K562 (cell line): ENCODE results near the gene ARAP1. TPM values are rescaled to one million over a fixed set of nuclear protein-coding genes. Genes with fewer than 3 reads are reported as not detected.

ENCODE experiments used
- ARID2 ChIP-seq: fragments of 450-650 bp; IDR thresholded peaks from 2 replicates; pipeline ENCODE4 v1.6.1; 2017; ENCODE audit warnings: antibody characterized with exemption, mild to moderate bottlenecking
- ASH1L ChIP-seq: fragments of 450-650 bp; IDR thresholded peaks from 2 replicates; pipeline ENCODE4 v1.6.1; 2018; ENCODE audit warnings: borderline replicate concordance, mild to moderate bottlenecking, low read depth; ENCODE audit not compliant: partially characterized antibody
- CBFA2T2 ChIP-seq: fragments of 450-650 bp; conservative IDR thresholded peaks from 2 replicates; pipeline ENCODE4 v1.6.1; 2017; ENCODE audit warnings: mild to moderate bottlenecking
- EP300 ChIP-seq: IDR thresholded peaks from 2 replicates; pipeline ENCODE4 v1.6.1; 2012; ENCODE audit warnings: low read length, improper control_type of control experiment
- JUND ChIP-seq, 2 experiments: IDR thresholded peaks; 2 replicates in 1 of 2; 3 replicates in 1 of 2; pipeline ENCODE4 v1.6.1; 2011; ENCODE audit warnings: borderline replicate concordance in 2 of 2, low read depth in 2 of 2, low read length in 2 of 2, improper control_type of control experiment in 1 of 2, missing biosample characterization in 1 of 2, missing genetic modification characterization in 1 of 2, missing genetic modification reagents in 1 of 2
- KLF16 ChIP-seq: IDR thresholded peaks from 2 replicates; pipeline ENCODE4 v1.6.1; 2016; ENCODE audit warnings: antibody characterized with exemption
- LCOR ChIP-seq: sonication (generic); formaldehyde crosslinking; IDR thresholded peaks from 2 replicates; pipeline ENCODE4 v1.8.0; 2022; ENCODE audit warnings: mild to moderate bottlenecking, missing genetic modification reagents
- MCM3 ChIP-seq: fragments of 450-650 bp; IDR thresholded peaks from 2 replicates; pipeline ENCODE4 v1.6.1; 2016
- POLR2AphosphoS5 ChIP-seq: IDR thresholded peaks from 2 replicates; pipeline ENCODE4 v1.6.1; 2011; ENCODE audit warnings: mild to moderate bottlenecking, low read depth, low read length, moderate library complexity; ENCODE audit not compliant: control insufficient read depth, insufficient read depth
- TAF7 ChIP-seq: fragments of 450-650 bp; IDR thresholded peaks from 2 replicates; pipeline ENCODE4 v1.6.1; 2016; ENCODE audit warnings: missing genetic modification characterization, missing compliant biosample characterization
- TARDBP ChIP-seq: fragments of 450-650 bp; IDR thresholded peaks from 2 replicates; pipeline ENCODE4 v1.6.1; 2016
- TBL1XR1 ChIP-seq, 2 experiments: IDR thresholded peaks; 2 replicates each; pipeline ENCODE4 v1.6.1; 2012; ENCODE audit warnings: improper control_type of control experiment in 2 of 2, low read length in 2 of 2, mild to moderate bottlenecking in 1 of 2
- TCFL5 ChIP-seq: fragments of 250-450 bp; sonication (Bioruptor Pico); conservative IDR thresholded peaks from 2 replicates; pipeline ENCODE4 v1.6.1; 2021; ENCODE audit warnings: mild to moderate bottlenecking, moderate library complexity, matching md5 sums
- TEAD1 ChIP-seq, 2 experiments: fragments of 450-650 bp in 1 of 2; sonication (generic) in 1 of 2; formaldehyde crosslinking; IDR thresholded peaks; 2 replicates each; pipeline versions ENCODE4 v1.4.0 to v1.8.0; 2020 to 2022; ENCODE audit warnings: mild to moderate bottlenecking in 2 of 2, missing genetic modification reagents in 1 of 2
- YBX1 ChIP-seq: fragments of 450-650 bp; IDR thresholded peaks from 2 replicates; pipeline ENCODE4 v1.7.1; 2016; ENCODE audit warnings: mild to moderate bottlenecking
- ZNF408 ChIP-seq: fragments of 250-450 bp; sonication (Bioruptor Pico); IDR thresholded peaks from 2 replicates; pipeline ENCODE4 v1.4.0; 2020; ENCODE audit warnings: low read depth, mild to moderate bottlenecking, moderate library complexity
- ZNF589 ChIP-seq: fragments of 200-800 bp; sonication (Bioruptor generic); IDR thresholded peaks from 2 replicates; pipeline ENCODE4 v1.6.1; 2016; ENCODE audit warnings: low read depth, missing genetic modification characterization, missing compliant biosample characterization
- ZSCAN32 ChIP-seq: fragments of 450-650 bp; formaldehyde crosslinking; IDR thresholded peaks from 2 replicates; pipeline ENCODE4 v1.4.0; 2020; ENCODE audit warnings: mild to moderate bottlenecking, moderate library complexity
- polyA plus RNA-seq, 8 experiments: library from polyadenylated mRNA; depleted of rRNA in 4 of 8; stranded (reverse) in 5 of 8; unstranded in 3 of 8; fragments of >200 nt; fragmentation: Nextera tagmentation in 2 of 8; fragmentation: Illumina TruSeq in 1 of 8; extraction: Ambion mirVana in 2 of 8; extraction: Trizol in 1 of 8; gene quantifications; 2 replicates each; pipeline versions ENCODE4 v1.2.1 to v1.2.3, GENCODE V29; 2011 to 2014; ENCODE audit warnings: inconsistent platforms in 1 of 8, missing spikeins in 1 of 8
- total RNA-seq, 7 experiments: library from RNA; depleted of rRNA in 6 of 7; stranded (reverse); fragments of >200 nt in 6 of 7; fragmentation: Illumina TruSeq in 2 of 7; extraction: Trizol in 2 of 7; gene quantifications; 2 replicates each; pipeline versions ENCODE4 v1.2.1 to v1.2.3, GENCODE V29; 2011 to 2021; ENCODE audit warnings: low replicate concordance in 1 of 7
- TF ChIP-seq, protein P1 (sequence below): sonication (generic); formaldehyde crosslinking; IDR thresholded peaks from 2 replicates; pipeline ENCODE4 v1.8.1; 2022; ENCODE audit warnings: missing genetic modification reagents
- TF ChIP-seq, protein P2 (sequence below): fragments of 450-650 bp; IDR thresholded peaks from 2 replicates; pipeline ENCODE4 v1.6.1; 2016; ENCODE audit warnings: low read depth

ARAP1 gene
- total and polyA plus RNA-seq, 9 of the 15 experiments (the other 6 are each of a cell fraction or from before 2014, with no cell fraction given), result 0.23 to 67.0 (median 24.6) TPM

DNA sequence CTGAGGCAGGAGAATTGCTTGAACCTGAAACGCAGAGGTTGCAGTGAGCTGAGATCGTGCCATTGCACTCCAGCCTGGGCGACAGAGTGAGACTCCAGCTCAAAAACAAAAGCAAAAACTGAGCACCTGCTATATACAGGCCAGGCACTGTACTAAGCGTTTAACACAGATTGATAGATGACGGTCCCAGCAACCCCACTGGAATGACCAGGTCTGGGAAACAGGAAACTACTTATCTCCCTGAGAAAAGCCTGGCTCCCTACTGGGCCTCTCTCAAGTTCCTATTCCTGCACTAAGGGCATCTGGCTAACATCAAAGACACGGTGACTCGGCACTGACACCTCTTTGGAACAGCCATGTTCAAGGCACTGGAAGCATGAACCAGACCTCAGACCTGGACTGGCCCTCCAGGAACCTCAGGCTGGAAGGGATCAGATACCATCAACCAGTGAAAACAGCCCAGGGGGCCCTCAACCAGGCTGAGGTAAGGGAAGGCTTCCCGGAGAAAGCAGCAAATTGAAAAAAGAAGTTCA, 16.6 kb downstream of the ARAP1 start (continued):
- peak; percentile 41 for TF ChIP-seq JUND (IDR thresholded peaks at IDR 0.05; ENCODE audit: borderline replicate concordance, low read depth, low read length)
- peak; percentile 62; the same call in 1 of the 3 replicates for TF ChIP-seq JUND (tag; IDR thresholded peaks at IDR 0.05; ENCODE audit: borderline replicate concordance, low read depth, low read length)
- peak; percentile 50; the same call in 1 of the 2 replicates for TF ChIP-seq EP300
- TF ChIP-seq, protein P1, sequence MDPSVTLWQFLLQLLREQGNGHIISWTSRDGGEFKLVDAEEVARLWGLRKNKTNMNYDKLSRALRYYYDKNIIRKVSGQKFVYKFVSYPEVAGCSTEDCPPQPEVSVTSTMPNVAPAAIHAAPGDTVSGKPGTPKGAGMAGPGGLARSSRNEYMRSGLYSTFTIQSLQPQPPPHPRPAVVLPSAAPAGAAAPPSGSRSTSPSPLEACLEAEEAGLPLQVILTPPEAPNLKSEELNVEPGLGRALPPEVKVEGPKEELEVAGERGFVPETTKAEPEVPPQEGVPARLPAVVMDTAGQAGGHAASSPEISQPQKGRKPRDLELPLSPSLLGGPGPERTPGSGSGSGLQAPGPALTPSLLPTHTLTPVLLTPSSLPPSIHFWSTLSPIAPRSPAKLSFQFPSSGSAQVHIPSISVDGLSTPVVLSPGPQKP (CRISPR knock-in tag), result no peak
- TF ChIP-seq KLF16, result 0 out of 2 replicates have a peak, but pooled peaks have one; percentile 4
- TF ChIP-seq CBFA2T2, result peak; percentile 54; the same call in 1 of the 2 replicates
- no peak for TF ChIP-seq ZSCAN32 (CRISPR knock-in tag)
- TF ChIP-seq TBL1XR1 (IDR thresholded peaks at IDR 0.05; ENCODE audit: low read length in 2 of 2), result no peak; a peak in 1 of 4 replicates
- 0 out of 2 replicates have a peak, but pooled peaks have one; percentile 17 for TF ChIP-seq LCOR (CRISPR knock-in tag)
- TF ChIP-seq, protein P2, sequence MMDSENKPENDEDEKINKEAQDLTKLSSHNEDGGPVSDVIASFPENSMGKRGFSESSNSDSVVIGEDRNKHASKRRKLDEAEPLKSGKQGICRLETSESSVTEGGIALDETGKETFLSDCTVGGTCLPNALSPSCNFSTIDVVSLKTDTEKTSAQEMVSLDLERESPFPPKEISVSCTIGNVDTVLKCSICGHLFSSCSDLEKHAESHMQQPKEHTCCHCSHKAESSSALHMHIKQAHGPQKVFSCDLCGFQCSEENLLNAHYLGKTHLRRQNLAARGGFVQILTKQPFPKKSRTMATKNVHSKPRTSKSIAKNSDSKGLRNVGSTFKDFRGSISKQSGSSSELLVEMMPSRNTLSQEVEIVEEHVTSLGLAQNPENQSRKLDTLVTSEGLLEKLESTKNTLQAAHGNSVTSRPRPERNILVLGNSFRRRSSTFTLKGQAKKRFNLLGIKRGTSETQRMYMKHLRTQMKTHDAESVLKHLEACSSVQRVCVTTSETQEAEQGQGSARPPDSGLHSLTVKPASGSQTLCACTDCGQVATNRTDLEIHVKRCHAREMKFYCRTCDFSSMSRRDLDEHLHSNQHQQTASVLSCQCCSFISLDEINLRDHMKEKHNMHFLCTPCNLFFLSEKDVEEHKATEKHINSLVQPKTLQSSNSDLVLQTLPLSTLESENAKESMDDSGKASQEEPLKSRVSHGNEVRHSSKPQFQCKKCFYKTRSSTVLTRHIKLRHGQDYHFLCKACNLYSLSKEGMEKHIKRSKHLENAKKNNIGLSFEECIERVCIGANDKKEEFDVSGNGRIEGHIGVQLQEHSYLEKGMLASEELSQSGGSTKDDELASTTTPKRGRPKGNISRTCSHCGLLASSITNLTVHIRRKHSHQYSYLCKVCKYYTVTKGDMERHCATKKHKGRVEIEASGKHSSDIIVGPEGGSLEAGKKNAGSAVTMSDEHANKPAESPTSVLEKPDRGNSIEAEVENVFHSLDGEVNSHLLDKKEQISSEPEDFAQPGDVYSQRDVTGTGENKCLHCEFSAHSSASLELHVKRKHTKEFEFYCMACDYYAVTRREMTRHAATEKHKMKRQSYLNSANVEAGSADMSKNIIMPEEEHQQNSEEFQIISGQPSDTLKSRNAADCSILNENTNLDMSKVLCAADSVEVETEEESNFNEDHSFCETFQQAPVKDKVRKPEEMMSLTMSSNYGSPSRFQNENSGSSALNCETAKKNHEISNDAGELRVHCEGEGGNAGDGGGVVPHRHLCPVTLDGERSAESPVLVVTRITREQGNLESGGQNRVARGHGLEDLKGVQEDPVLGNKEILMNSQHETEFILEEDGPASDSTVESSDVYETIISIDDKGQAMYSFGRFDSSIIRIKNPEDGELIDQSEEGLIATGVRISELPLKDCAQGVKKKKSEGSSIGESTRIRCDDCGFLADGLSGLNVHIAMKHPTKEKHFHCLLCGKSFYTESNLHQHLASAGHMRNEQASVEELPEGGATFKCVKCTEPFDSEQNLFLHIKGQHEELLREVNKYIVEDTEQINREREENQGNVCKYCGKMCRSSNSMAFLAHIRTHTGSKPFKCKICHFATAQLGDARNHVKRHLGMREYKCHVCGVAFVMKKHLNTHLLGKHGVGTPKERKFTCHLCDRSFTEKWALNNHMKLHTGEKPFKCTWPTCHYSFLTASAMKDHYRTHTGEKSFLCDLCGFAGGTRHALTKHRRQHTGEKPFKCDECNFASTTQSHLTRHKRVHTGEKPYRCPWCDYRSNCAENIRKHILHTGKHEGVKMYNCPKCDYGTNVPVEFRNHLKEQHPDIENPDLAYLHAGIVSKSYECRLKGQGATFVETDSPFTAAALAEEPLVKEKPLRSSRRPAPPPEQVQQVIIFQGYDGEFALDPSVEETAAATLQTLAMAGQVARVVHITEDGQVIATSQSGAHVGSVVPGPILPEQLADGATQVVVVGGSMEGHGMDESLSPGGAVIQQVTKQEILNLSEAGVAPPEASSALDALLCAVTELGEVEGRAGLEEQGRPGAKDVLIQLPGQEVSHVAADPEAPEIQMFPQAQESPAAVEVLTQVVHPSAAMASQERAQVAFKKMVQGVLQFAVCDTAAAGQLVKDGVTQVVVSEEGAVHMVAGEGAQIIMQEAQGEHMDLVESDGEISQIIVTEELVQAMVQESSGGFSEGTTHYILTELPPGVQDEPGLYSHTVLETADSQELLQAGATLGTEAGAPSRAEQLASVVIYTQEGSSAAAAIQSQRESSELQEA, result no peak
- TF ChIP-seq ZNF408 (CRISPR knock-in tag), result no peak
- TF ChIP-seq TCFL5 (CRISPR knock-in tag), result no peak
- no peak for TF ChIP-seq POLR2AphosphoS5
- TF ChIP-seq MCM3, result no peak
- no peak for TF ChIP-seq TAF7 (tag)
- TF ChIP-seq ZNF589 (CRISPR knock-in tag), result no peak; the same call in 1 of the 2 replicates
- no peak for TF ChIP-seq ASH1L
- no peak for TF ChIP-seq TEAD1 (CRISPR knock-in tag; IDR thresholded peaks at IDR 0.05)
- TF ChIP-seq ARID2, result no peak
- no peak for TF ChIP-seq TARDBP
- no peak for TF ChIP-seq YBX1
